Colonic mucosa (tissue), 4 donors: Measurements from ENCODE around the gene CELA2B. TPM values are rescaled to one million over a fixed set of nuclear protein-coding genes. Genes with fewer than 3 reads are reported as not detected.
A peak's percentile ranks its signal among the peaks of the same experiment; 100 is the strongest.
"Not testable (repeated sequence)": the region's sequence is repeated elsewhere in the genome, so short reads cannot be mapped to it uniquely, and the experiment has no call there.

Source experiments
- DNase-seq: peaks from one replicate; pipeline ENCODE4 v3.0.0-alpha.2; 2020
- H3K27ac ChIP-seq: fragments of 200-600 bp; one replicate; pipeline ENCODE4 v1.8.0; 2021
- H3K27me3 ChIP-seq: fragments of 200-600 bp; one replicate; pipeline ENCODE4 v1.8.0; 2021
- H3K36me3 ChIP-seq: fragments of 200-600 bp; one replicate; pipeline ENCODE4 v1.8.0; 2021
- H3K4me1 ChIP-seq: fragments of 200-600 bp; one replicate; pipeline ENCODE4 v1.8.0; 2021; ENCODE audit warnings: mild to moderate bottlenecking
- H3K4me3 ChIP-seq: fragments of 200-600 bp; one replicate; pipeline ENCODE4 v1.8.0; 2021
- H3K9ac ChIP-seq, 2 donors: one replicate each; pipeline ENCODE4 v1.7.0; 2013; ENCODE audit warnings: control low read depth in 2 of 2, low read depth in 2 of 2, low read length in 2 of 2
- H3K9me3 ChIP-seq: fragments of 200-600 bp; one replicate; pipeline ENCODE4 v1.8.0; 2021
- intact Hi-C: fragments of 100-400 bp; cut with DNase I; formaldehyde crosslinking; loops from one replicate; pipeline ENCODE4 v1.14.1; 2022
- total RNA-seq, 2 donors: library from RNA; stranded (reverse); fragmentation: NEBNext Ultra II Directional in 1 of 2; extraction: Animal tissue kit (Norgen Biotek cat#: 25700) in 1 of 2; gene quantifications; one replicate each; pipeline ENCODE4 v1.2.1, GENCODE V29; 2021
- TF ChIP-seq, protein P1 (sequence below): fragments of 200-600 bp; IDR thresholded peaks from one replicate; pipeline ENCODE4 v1.8.0; 2022; ENCODE audit warnings: antibody characterized with exemption, mild to moderate bottlenecking
- donor health status: healthy.
- donor health status: DM: no; HTN: no; CAD: no.
- donor health status: DM: no; HTN: no; CAD: no.

Gene CELA2B
- total RNA-seq, 2 donors from 2014 or later: 1.1 TPM; not detected in 1

DNA sequence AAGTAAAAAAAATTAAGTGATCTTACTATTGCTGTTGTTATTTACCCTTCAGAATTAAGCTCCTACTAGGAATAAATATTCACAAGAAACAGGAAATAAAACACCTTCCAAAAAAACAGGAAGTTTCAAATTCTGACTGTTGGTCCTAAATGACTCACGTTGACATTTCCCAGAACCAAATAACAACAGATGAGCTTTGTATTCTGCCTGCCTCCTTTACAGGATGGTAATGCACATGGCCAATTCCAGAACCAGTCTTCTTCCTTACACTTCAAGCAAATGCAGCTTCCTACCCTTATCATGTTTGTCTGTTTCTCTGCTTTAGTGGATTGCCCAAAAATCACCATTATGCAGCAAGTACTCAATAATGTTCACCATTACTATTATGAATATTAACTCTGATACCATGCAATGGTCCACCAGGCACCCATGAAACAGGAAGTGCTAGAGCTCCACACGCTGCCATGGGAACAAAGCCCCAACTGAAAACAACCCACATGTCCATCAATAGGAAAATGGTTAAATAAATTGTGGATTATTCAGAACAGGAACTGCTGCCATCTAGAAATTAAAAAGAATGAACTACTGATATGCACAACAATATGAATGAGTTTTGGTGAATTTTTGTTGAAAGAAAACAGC lies 39.2 kb downstream of the CELA2B start:
- H3K27ac ChIP-seq: no peak overlapping the region
- intact Hi-C loops: no loop called here
- DNase-seq: no peak

DNA sequence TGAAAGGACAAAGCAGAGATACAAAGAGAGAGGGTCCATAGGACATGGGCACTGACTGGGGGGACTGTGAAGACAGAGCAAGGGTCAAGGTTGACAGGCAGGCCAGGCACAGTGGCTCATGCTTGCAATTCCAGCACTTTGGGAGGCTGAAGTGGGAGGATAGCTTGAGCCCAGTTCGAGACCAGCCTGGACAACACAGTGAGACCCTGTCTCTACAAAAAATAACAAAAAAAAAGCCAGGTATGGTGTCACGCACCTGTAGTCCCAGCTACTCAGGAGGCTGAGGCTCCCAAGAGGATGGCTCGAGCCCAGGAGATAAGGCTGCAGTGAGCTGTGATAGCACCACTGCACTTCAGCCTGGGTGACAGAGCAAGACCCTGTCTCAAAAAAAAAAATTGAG lies 43.7 kb downstream of the CELA2B start:
- H3K4me3 ChIP-seq: no peak overlapping the region
- no peak overlapping the region for H3K27ac ChIP-seq
- DNase-seq: no peak
- TF ChIP-seq, protein P1, sequence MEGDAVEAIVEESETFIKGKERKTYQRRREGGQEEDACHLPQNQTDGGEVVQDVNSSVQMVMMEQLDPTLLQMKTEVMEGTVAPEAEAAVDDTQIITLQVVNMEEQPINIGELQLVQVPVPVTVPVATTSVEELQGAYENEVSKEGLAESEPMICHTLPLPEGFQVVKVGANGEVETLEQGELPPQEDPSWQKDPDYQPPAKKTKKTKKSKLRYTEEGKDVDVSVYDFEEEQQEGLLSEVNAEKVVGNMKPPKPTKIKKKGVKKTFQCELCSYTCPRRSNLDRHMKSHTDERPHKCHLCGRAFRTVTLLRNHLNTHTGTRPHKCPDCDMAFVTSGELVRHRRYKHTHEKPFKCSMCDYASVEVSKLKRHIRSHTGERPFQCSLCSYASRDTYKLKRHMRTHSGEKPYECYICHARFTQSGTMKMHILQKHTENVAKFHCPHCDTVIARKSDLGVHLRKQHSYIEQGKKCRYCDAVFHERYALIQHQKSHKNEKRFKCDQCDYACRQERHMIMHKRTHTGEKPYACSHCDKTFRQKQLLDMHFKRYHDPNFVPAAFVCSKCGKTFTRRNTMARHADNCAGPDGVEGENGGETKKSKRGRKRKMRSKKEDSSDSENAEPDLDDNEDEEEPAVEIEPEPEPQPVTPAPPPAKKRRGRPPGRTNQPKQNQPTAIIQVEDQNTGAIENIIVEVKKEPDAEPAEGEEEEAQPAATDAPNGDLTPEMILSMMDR: no peak
- no peak overlapping the region for H3K9ac ChIP-seq
- intact Hi-C loops: no loop called here
- H3K9me3 ChIP-seq: no peaks in the 10 kb centered on the region
- H3K4me1 ChIP-seq: peaks cover 5% of the 10 kb centered on the region
- no peaks in the 10 kb centered on the region for H3K36me3 ChIP-seq
- no peaks in the 10 kb centered on the region for H3K27me3 ChIP-seq

More for the DNA sequence above, 39.2 kb downstream of the CELA2B start:
- H3K4me3 ChIP-seq: no peak overlapping the region
- H3K36me3 ChIP-seq: no peaks in the 10 kb centered on the region
- H3K9me3 ChIP-seq: no peaks in the 10 kb centered on the region
- TF ChIP-seq, protein P1: no peak
- H3K9ac ChIP-seq: no peak overlapping the region
- H3K27me3 ChIP-seq: no peaks in the 10 kb centered on the region
- H3K4me1 ChIP-seq: no peaks in the 10 kb centered on the region

DNA sequence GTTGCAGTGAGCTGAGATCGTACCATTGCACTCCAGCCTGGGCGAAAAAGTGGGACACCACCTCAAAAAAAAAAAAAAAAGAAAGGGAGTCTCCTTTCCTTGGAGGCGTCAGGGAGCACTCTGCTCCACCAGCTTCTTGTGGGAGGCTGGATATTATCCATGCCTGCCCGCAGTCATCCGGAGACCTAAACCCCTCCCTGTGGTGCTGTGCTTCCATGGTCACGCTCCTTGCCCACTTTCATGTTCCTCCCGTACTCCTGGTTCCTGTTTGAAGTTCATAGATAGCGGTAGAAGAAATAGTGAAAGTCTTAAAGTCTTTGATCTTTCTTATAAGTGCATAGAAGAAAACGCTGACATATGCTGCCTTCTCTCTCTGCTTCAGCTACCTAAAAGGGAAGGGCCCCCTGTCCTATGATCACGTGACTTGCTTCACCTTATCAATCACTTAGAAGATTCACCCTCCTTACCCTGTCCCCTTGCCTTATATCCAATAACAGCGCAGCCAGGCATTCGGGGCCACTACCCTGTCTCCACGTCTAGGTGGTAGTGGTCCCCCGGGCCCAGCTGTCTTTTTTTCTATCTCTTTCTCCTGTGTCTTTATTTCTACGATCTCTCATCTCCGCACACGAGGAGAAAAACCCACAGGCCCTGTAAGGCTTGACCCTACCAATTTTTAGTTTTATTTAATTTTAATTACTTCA lies 45.5 kb downstream of the CELA2B start:
- intact Hi-C loops, H3K36me3 ChIP-seq, H3K9ac ChIP-seq, H3K27ac ChIP-seq, H3K9me3 ChIP-seq, H3K4me3 ChIP-seq, H3K4me1 ChIP-seq, H3K27me3 ChIP-seq, DNase-seq: not testable (repeated sequence)

DNA sequence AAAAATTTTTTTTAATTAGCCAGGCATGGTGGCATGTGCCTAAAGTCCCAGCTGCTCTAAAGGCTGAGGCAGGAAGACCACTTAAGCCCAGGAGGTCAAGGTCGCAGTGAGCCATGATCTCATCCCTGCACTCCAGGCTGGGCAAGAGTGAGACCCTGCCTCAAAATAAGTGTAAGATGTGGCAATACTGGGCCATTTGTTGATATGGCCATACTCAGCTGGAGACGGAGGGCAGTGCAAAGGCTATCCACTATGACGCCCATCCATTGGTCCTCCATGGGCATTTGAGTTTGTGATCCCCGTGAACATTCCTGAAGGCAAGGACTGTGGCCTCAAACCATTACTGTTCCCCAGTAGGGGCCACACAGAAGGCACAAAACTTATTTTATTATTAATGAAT lies 46.6 kb downstream of the CELA2B start:
- TF ChIP-seq, protein P1: no peak
- H3K27ac ChIP-seq: no peak overlapping the region

DNA sequence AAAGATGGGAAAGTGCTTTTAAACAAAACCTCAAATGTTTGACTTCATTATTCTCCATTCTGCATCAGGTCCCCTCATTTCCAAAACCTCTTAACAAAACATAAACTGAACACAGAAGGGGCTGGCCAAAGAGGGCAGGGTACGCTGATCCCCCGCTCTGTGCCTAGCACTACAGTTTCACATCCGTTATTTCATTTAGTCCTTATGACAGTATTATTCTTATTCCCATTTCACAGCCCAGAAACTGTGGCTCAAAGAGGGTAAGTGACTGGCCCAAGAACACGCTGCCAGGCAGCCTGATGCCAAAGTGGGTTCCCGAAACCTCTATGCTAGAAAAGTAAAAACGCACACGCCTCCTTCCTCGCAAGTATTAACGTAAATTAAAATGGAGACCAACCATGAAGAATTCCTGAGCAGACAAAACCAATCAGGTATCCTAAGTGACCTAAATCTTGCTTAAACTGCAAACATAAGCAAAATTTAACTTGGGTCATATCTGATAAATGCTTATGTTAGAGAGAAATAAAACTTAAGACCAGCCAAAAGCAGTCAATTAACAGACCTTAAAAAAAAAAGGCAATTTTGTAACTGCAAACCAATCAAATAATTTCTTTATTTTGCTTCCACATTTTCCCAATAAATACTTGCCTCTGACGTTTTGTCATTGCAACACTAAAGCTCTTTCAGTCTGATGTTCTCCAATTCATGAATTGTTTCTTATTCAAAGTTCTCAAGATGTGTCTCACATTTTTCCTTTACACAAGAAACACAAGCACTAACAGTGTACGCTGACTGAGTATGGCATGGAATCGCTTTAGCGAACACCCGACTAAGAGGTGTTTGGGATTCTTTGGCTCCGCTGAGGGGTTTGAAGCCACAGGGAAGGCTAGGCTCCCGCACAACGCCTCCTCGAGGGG lies 47.5 kb downstream of the CELA2B start:
- peak overlapping the region; percentile 76 for H3K4me3 ChIP-seq
- peak overlapping the region; percentile 44 to 88 for H3K9ac ChIP-seq
- H3K36me3 ChIP-seq: no peaks in the 10 kb centered on the region
- H3K27me3 ChIP-seq: no peaks in the 10 kb centered on the region
- no peaks in the 10 kb centered on the region for H3K9me3 ChIP-seq
- H3K27ac ChIP-seq: peak overlapping the region; percentile 94
- peaks cover 5% of the 10 kb centered on the region for H3K4me1 ChIP-seq
- peak; percentile 23 for DNase-seq
- intact Hi-C loops: no loop called here
- TF ChIP-seq, protein P1: no peak

More for the DNA sequence above, 46.6 kb downstream of the CELA2B start:
- no peak overlapping the region for H3K4me3 ChIP-seq
- H3K36me3 ChIP-seq: no peaks in the 10 kb centered on the region
- no peaks in the 10 kb centered on the region for H3K9me3 ChIP-seq
- H3K9ac ChIP-seq: no peak overlapping the region
- intact Hi-C loops: no loop called here
- peaks cover 5% of the 10 kb centered on the region for H3K4me1 ChIP-seq
- H3K27me3 ChIP-seq: no peaks in the 10 kb centered on the region
- no peak for DNase-seq
